CD4-positive, alpha-beta T cell treated with Interferon gamma for 1 hour (primary cell): ENCODE results near the gene SMPD1.

Source experiments
- DNase-seq: peaks from one replicate; pipeline ENCODE4 v3.0.0-alpha.2; 2020

The SMPD1 gene

DNA sequence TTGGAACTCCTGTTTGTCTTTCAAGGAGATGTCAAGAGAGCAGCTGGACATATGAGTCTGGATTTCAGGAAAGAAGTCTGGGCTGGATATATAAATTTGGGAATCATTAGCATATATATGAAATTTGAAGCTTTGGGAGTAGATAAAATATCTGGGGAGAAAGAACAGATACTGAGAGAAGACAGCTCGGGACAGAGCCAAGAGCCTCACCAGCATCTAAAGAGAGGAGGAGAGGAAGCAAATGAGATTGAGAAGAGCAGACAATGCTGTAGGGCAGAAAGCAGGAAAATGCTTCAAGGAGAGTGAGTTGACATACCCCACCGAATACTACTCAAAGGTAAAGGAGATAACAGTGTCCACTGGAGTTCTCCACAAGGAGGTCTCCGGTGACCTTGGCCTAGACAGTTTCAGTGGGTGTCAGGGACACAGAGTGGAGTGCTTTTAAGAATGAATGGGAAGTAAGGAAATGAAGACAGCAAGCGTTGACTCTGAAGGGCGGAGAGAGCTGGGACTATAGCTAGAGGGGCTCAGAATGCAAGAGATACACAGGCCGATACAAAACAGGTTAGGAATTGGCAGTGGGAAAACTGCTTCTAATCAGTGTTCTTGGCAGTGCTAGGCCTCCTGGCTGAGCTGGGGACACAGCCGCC is 27.8 kb downstream of the SMPD1 start:
- DNase-seq, result no peak

DNA sequence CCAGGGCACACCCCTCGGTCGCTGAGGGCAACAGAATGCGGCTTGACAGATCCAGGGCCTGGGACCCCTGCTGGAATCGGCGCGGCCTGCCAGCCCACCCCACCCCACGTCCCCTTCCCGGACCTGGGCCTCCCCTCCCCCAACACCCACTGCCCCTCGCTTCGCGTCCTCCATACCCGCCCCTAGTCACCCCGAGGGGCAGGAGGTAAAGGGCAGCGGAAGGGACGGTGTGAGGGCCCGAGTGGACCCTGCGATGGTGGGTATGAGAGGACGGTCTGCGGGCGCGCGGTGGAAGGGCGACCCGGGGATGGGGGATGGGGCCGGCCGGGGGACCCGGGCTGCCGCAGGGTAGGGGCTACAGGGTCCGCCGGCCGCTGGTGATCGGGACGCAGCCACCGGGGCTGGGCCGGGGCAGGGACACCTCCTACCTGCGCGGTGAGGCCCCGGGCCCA is 28.3 kb downstream of the SMPD1 start:
- DNase-seq, result no peak

DNA sequence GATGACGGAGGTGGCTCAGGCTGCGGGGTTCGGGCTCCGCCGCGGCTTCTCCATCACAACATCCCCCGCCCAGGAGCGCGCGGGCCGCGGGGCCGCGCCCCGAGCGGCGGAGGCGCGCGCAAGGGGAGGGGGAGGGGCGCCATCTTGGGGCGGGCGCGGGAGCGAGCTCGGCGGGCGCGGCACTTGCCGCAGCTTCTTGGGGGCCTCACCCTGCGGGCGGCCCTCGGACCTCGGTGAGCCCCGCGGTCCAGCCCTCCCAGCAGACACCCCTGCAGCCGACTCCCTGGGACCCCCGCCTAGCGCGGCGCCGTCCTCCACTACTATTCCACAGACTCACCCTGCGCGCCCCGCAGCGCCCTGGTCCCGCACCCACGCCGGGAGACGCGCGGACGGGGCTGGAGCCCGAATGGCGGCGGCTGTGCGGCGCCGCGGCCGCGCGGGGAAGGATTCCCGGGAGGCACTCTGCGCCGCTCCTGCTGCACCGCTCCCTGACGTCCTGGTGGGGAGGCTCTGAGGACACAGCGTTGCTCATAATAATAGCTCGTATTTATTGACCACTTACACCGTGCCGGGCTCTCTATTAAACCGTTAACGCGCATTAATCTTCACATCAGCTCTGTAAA is 28.8 kb downstream of the SMPD1 start, which contains the start of gene APBB1:
Gene APBB1 (minus strand): TSS at position 86 of the 623 bp plus-strand sequence. CDS start 7,747 bp downstream, outside the sequence.
- peak; percentile 70 for DNase-seq

DNA sequence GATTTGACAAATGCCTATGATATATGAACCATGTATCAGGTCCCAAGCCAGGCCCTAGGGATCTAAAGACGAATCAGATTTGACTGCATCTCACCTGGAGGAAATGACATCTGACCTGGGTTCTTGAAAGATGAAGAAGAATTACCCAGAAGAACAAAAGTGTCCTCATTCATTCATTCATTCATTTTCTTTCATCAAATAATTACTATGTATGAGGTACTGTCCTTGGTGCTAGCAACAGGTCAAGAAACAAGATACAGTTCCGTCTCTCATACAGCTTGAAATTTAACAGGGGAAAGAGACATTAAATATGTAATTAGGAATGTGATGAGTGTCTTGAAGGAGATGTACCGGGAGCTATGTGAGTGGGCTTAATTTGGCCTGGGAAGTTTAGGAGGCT is 30.4 kb downstream of the SMPD1 start:
- no peak for DNase-seq

DNA sequence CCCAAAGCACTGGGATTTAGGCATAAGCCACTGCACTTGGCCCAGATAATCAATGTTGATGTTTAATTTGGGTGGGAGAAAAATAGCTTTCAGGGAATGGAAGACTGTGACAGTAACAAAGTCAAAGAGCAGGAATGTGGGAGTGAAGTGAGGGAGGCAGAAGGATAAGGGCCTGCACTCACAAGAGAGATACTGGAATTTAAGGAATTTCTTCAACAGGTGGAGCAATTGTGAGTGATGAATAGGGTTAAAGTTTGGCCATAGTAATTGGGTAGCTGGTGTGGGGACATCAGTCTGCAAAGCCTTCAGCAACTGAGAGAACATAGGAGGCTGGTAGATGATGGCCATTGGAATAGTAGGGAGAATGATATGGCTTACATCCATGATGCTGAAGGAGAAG is 37.2 kb downstream of the SMPD1 start:
- no peak for DNase-seq

DNA sequence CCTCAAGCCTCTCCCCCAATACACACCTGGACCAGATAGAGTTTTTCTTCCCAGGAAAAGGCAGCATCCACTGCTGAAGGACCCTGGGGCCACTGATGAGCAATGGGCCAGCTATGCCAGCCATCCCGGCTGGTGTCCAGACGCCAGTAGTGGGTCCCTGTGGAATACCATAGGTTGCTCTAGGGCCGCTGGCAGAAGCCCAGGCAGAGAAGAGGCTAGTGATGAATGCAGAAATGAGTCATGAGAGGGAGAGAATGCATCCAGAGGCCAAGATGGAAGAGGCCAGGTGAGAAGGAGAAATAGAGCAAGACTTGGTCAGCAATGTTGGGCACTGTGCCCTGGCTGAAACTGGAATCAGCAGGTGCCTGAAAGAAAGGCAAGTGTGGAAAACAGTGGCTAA is 41.6 kb downstream of the SMPD1 start:
- DNase-seq, result no peak

DNA sequence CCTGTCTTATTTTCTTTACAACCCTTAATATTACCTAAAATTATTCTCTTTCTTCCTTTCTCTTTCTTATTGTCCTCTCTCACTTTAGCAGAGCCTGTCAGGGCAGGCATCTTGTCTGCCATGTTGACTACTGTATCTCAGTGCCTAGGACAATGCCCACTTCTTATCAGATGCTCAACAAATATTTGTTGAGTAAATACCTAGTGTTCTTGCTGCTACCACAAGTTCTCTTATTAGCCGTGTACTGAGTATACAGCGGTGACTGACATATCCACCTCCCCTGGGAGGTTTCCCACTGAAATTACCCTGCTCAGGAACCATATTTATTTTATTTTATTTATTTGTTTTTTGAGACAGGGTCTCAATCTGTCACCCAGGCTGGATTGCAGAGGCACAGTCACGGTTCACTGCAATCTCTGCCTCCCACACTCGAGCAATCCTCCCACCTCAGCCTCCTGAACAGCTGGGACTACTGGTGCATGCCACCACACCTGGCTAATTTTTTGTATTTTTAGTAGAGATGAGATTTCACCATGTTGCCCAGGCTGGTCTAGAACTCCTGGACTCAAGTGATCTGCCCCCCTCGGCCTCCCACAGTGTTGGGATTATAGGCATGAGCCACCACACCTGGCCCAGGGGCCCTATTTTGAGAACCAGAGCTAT is 43.9 kb downstream of the SMPD1 start:
- no peak for DNase-seq

DNA sequence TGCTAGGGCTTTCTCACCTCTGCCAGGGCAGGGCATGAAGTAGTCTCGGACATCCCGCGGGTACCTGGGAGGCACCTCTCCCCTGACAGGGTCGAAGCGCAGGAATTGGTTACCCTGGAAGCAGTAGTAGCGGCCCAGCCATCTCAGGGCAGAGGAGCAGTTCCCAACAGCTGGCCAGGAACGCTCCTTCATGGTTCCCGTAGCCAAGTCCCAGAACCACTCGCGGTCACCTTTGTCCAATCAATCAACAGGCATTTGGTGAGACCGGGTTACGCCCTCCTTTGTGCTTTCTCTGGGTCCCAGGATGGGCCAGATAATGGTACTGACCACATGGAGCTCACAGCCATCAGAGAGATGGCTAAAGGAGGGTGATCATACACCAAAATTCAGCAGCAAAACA is 47.1 kb downstream of the SMPD1 start:
- DNase-seq, result no peak

DNA sequence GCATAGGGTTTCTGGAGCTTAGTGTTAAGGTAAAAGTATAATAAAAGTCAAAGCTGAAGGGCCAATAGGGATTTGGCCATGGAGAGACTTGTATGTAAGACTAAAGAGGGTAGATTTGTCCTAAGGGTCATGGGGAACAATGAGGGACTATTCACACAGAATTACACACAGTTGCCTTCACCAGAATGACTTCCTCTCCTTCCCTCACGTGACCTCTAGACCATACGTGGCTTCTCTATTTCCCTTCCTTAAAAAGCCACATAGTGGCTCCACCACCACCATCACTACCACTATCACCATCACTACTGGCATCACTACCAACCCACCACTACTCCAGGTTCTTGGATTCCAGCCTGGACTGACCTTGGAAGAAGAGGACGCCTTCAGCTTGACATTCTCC is 47.7 kb downstream of the SMPD1 start:
- no peak for DNase-seq

DNA sequence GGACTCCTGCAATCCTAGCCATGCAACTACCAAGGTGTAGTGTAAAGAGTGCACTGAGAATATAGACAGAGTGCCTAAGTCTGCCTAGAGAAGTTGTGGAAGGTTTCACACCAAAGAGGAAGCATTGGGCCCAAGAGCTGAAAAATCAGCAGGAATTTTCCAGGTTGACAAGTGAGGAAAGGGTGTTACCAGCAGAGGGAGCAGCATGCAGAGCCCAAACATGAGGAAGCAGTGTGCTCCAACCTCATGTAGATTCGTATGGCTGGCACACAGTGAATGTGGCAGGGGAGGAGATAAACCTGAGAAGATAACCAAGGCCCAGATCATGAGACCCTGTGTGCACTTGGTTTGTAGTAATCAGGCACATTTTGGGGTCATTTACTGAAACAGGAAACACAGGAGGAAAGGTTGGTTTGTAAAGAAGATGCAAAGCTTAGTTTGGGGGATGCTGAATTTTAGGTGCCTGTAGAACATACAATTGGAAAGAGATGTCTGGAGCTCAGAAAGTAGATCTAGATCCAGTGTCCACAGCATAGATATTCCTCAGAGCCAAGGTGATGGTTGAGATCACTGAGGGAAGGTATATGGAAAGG is 48.8 kb downstream of the SMPD1 start:
- DNase-seq, result peak; percentile 20

DNA sequence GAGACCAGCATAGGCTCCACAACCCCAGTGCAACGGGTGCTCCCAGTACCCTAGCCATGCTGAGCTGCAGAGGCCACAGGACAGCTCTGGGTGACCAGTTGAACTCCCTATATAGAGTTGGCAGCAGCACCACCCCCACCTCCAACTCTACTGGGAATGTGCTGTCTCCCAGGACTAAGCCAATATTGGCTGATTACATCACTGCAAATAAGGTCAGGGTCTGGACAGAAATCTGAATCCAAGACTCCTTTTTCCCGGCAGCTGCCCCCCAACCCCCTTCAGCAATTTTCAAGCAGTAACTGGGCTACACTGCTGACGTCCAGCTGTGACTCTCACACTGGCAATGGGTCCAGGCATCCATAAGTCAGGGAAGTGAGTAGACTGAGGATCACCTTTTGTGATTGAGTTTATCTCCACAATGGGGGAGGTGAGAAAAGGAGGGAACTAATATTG is 50.7 kb downstream of the SMPD1 start, which contains the start of gene HPX:
Gene HPX (minus strand): TSS at position 82 of the 453 bp plus-strand sequence. CDS start 24 bp downstream, at position 58.
- no peak for DNase-seq

DNA sequence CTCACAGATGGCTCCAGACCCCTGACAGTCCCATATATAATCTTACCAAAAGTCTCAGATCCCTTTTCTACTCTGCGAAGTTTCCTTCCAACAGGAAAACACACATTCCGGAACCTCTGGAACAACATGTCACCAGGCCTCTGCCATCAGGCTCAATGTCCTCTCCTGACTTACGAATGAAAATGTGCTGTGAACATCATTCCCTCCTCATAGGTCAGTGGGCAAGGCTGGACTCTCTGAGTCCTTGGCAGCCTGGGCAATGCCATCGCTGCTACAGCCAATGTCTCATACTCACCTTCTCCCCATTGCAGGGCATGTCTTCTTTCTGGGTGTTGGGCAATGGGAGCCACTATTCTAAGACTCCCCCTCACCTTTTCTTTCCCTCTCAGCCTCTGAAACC is 52.2 kb downstream of the SMPD1 start:
- DNase-seq, result no peak

DNA sequence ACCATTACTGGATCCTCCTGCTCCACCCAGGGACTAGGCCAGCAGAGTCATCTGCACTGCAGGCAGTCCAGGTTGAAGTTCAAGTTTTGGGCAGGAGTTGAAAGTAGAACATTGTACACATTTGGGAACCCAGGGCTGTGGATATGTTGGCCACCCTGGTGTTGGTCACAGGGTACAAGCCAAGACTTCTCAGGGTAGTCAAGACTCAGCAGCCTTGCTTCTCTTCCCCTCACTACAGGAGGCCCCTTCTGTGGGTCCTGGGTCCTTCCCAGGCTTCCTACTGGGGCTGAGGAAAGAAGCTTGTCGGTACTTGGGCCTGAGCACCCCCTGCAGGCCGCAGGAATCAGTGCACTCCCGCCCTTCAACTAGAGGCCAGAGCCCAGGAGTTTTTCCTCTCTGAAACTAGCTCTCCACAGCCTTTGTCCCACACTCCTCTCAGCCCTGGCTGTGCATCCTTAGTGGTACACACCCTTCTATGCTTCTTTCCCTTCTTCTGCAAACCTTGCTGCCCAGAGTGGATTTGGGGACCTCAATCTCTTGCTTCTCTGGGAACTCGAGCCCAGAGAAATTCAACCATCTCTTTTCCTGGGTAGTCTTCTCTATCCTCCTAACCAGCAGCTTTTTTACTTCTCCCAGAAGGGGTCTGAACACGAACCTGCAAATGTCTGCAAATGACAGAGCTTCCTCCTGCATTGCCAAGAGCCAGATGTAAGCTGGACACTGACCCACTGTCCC is 53.2 kb downstream of the SMPD1 start:
- peak; percentile 59 for DNase-seq
